Spleen (tissue), 11 donors: ENCODE data around the gene LEF1. TPM values are rescaled to one million over a fixed set of nuclear protein-coding genes. Genes with fewer than 3 reads are reported as not detected.

ENCODE experiments used
- DNase-seq: peaks from one replicate; pipeline ENCODE4 v3.0.0-alpha.2; 2020
- H3K27ac ChIP-seq, 8 donors: fragments of 200-600 bp; sonication (generic) in 7 of 8; 1 replicate in 4 of 8; 2 replicates in 4 of 8; pipeline versions ENCODE4 v1.5.0 to v1.8.0; 2016 to 2021; ENCODE audit warnings: inconsistent platforms in 4 of 8, mild to moderate bottlenecking in 4 of 8, moderate library complexity in 1 of 8
- H3K27me3 ChIP-seq, 7 donors: fragments of 200-600 bp; sonication (generic) in 6 of 7; replicated peaks in 1 of 7; 1 replicate in 4 of 7; 2 replicates in 3 of 7; pipeline versions ENCODE4 v1.5.0 to v1.8.0; 2016 to 2021; ENCODE audit warnings: inconsistent platforms in 3 of 7, mild to moderate bottlenecking in 1 of 7
- H3K36me3 ChIP-seq, 6 donors: fragments of 200-600 bp; sonication (generic) in 5 of 6; 1 replicate in 4 of 6; 2 replicates in 2 of 6; pipeline versions ENCODE4 v1.5.0 to v1.8.0; 2016 to 2021; ENCODE audit warnings: inconsistent platforms in 2 of 6
- H3K4me1 ChIP-seq, 6 donors: fragments of 200-600 bp; sonication (generic) in 5 of 6; 1 replicate in 3 of 6; 2 replicates in 3 of 6; pipeline versions ENCODE4 v1.5.0 to v1.8.0; 2016 to 2021; ENCODE audit warnings: inconsistent platforms in 3 of 6
- H3K4me3 ChIP-seq, 8 donors: fragments of 200-600 bp; sonication (generic) in 7 of 8; 1 replicate in 4 of 8; 2 replicates in 4 of 8; pipeline versions ENCODE4 v1.5.0 to v1.8.0; 2016 to 2021; ENCODE audit warnings: inconsistent platforms in 4 of 8, mild to moderate bottlenecking in 4 of 8, moderate library complexity in 2 of 8
- H3K9me3 ChIP-seq, 8 donors: fragments of 200-600 bp; sonication (generic) in 7 of 8; 1 replicate in 4 of 8; 2 replicates in 4 of 8; pipeline versions ENCODE4 v1.5.0 to v1.8.0; 2016 to 2021; ENCODE audit warnings: inconsistent platforms in 4 of 8
- CTCF ChIP-seq, 11 experiments: fragments of 200-600 bp in 7 of 11; fragments of 450-650 bp in 4 of 11; sonication (generic) in 4 of 11; IDR thresholded peaks in 8 of 11; conservative IDR thresholded peaks in 3 of 11; 1 replicate in 7 of 11; 2 replicates in 4 of 11; pipeline versions ENCODE4 v1.4.0 to v1.8.0; 2016 to 2021; ENCODE audit warnings: antibody characterized with exemption in 11 of 11, inconsistent platforms in 4 of 11, mild to moderate bottlenecking in 1 of 11
- POLR2A ChIP-seq, 3 donors: fragments of 450-650 bp; IDR thresholded peaks; one replicate each; pipeline ENCODE4 v1.5.1; 2017; ENCODE audit warnings: antibody characterized with exemption in 3 of 3, mild to moderate bottlenecking in 1 of 3
- POLR2AphosphoS5 ChIP-seq, 3 donors: sonication (generic); formaldehyde crosslinking; IDR thresholded peaks; one replicate each; pipeline ENCODE4 v1.5.1; 2017; ENCODE audit warnings: antibody characterized with exemption in 3 of 3
- WGBS, 5 donors: extraction: QIAGEN DNeasy Blood & Tissue Kit in 3 of 5; methylation state at CpG; one replicate each; pipeline versions ENCODE4 v1.1.5 to v1.1.7; 2013 to 2018; 5-methylcytosine and 5-hydroxymethylcytosine counted together
- intact Hi-C: fragments of 100-400 bp; cut with DNase I; formaldehyde crosslinking; loops from one replicate; pipeline ENCODE4 v1.15.0; 2023; ENCODE audit warnings: low total_unique reads
- polyA plus RNA-seq, 3 donors: library from polyadenylated mRNA; stranded (reverse); fragments of 200-250 nt; gene quantifications; one replicate each; pipeline ENCODE4 v1.2.1, GENCODE V29; 2013
- total RNA-seq, 7 donors: library from RNA; depleted of rRNA in 3 of 7; stranded (reverse); fragments of >200 nt in 3 of 7; fragmentation: NEBNext Ultra II Directional in 4 of 7; extraction: Animal tissue kit (Norgen Biotek cat#: 25700) in 4 of 7; gene quantifications; one replicate each; pipeline versions ENCODE4 v1.1.0 to v1.2.1, GENCODE V29; 2016 to 2021
- donor health status: healthy with polysubstance abuse.
- donor health status: DM: no; HTN: no; CAD: no; lungs with moderate emphysema.
- donor health status: DM: no; HTN: no; CAD: no.
- donor health status: Bipolar disorder and iron deficiency.
- donor health status: healthy.
- donor health status: DM: no; HTN: no; CAD: no.
- donor health status: DM: yes; HTN: yes; CAD: no.

Gene LEF1
- total and polyA plus RNA-seq, 10 donors, result 7.8 to 55.4 (median 33.9) TPM

- Histone ChIP-seq H3K4me3 (no peak overlapping the region), H3K27me3 (no peaks in the 10 kb centered on the region), H3K4me1 (peaks cover 0 to 11% (median 0%) of the 10 kb centered on the region in 6 donors), H3K36me3 (peaks cover 0 to 55% (median 13%) of the 10 kb centered on the region in 6 donors), H3K9me3 (no peaks in the 10 kb centered on the region), H3K27ac (peak overlapping the region in 2 of 8 donors; percentile 15 to 16)
- intact Hi-C loops, result no loop called here
- TF ChIP-seq POLR2A (IDR thresholded peaks at IDR 0.05) (no peak), POLR2AphosphoS5 (IDR thresholded peaks at IDR 0.05) (no peak), CTCF (IDR thresholded peaks at IDR 0.05 in 8 of 11, conservative IDR thresholded peaks at IDR 0.05 in 3 of 11) (no peak)
- WGBS, 5 donors, result 27 to 51% (median 42%) methylated on average over 6 of the region's 6 CpGs
- no peak for DNase-seq
These were observed 133.0 kb downstream of the LEF1 start for GRCh38 chr4:108035691-108036090.

- no peak for DNase-seq
- no peaks in the 10 kb centered on the region for H3K9me3 ChIP-seq
- WGBS, 5 donors, result 63 to 83% (median 79%) methylated on average over 7 of the region's 7 CpGs
- intact Hi-C loops, result no loop called here
- H3K4me3 ChIP-seq, result no peak overlapping the region
- H3K27ac ChIP-seq, result no peak overlapping the region
- peaks cover 0 to 17% (median 0%) of the 10 kb centered on the region in 6 donors for H3K4me1 ChIP-seq
- TF ChIP-seq POLR2AphosphoS5 (IDR thresholded peaks at IDR 0.05), result no peak
- TF ChIP-seq POLR2A (IDR thresholded peaks at IDR 0.05), result no peak
- no peak for TF ChIP-seq CTCF (IDR thresholded peaks at IDR 0.05 in 8 of 11, conservative IDR thresholded peaks at IDR 0.05 in 3 of 11)
- H3K36me3 ChIP-seq, result peaks cover 0 to 65% (median 13%) of the 10 kb centered on the region in 6 donors
- H3K27me3 ChIP-seq, result no peaks in the 10 kb centered on the region
These were observed 134.2 kb downstream of the LEF1 start for GRCh38 chr4:108034565-108034964.

GRCh38 chr4:108033348-108033747, 135.4 kb downstream of the LEF1 start:
- H3K4me1 ChIP-seq, result peaks cover 0 to 19% (median 0%) of the 10 kb centered on the region in 6 donors

More at GRCh38 chr4:108033348-108033747, 135.4 kb downstream of the LEF1 start:
- peaks cover 0 to 77% (median 18%) of the 10 kb centered on the region in 6 donors for H3K36me3 ChIP-seq
- H3K27me3 ChIP-seq, result no peaks in the 10 kb centered on the region
- DNase-seq, result no peak
- no peaks in the 10 kb centered on the region for H3K9me3 ChIP-seq
- no peak overlapping the region for H3K27ac ChIP-seq
- TF ChIP-seq POLR2AphosphoS5 (IDR thresholded peaks at IDR 0.05) (no peak), POLR2A (IDR thresholded peaks at IDR 0.05) (no peak), CTCF (IDR thresholded peaks at IDR 0.05 in 8 of 11, conservative IDR thresholded peaks at IDR 0.05 in 3 of 11) (no peak)
- intact Hi-C loops, result no loop called here
- no peak overlapping the region for H3K4me3 ChIP-seq
